HG03045 (cell line): ENCODE measurements around the gene HRH3.

ENCODE experiments used
- ATAC-seq: cut with Tn5 transposase; IDR thresholded peaks from one replicate; pipeline ENCODE4 v1.9.1; 2021; ENCODE audit warnings: mild to moderate bottlenecking, moderate library complexity; ENCODE audit not compliant: unreplicated experiment

HRH3 gene

DNA sequence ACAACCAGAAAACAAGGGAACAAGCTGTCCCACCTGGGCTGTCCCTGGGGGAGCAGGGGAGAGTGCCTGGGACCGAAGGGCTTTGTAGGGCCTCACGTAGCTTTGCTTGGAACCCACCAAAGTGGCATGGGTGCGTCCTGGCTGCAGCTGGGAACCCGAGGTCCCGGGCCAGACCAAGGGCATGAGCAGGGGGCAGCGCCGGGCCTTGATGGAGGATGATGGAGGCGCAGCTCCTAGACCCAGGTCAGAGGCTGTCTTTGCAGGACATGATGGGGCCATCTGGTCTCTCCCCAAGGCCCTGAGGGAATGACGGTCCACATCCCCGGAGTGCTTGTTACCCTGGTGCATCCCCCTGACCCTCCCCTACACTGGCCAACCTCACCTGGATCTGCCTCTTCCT, 10.6 kb upstream of the HRH3 start:
- ATAC-seq: no peak

DNA sequence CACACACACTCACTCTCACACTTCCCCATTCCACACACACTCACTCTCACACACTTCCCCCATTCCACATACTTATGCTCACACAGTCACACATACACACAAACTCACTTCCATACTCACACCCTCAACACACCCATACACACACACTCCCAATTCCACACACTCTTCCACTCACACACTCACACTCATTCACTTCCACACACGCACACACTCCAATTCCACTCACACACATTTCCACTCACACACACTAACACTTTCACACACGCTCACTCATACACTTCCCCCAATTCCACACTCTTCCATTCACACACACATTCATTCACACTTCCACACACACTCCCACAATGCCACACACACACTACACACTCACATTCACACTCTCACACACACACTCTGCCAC, 10.2 kb upstream of the HRH3 start:
- ATAC-seq: no peak

DNA sequence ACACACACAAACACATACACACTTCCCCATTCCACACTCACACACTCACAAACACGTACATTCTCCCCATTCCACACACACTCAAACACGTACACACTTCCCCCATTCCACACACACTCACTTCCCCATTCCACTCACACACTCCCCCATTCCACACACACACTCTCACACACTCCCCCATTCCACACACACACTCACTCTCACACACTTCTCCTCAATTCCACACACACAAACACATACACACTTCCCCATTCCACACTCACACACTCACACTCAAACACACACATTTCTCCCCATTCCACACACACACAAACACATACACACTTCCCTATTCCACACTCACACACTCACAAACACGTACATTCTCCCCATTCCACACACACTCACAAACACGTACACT, 9.6 kb upstream of the HRH3 start:
- ATAC-seq: no peak

DNA sequence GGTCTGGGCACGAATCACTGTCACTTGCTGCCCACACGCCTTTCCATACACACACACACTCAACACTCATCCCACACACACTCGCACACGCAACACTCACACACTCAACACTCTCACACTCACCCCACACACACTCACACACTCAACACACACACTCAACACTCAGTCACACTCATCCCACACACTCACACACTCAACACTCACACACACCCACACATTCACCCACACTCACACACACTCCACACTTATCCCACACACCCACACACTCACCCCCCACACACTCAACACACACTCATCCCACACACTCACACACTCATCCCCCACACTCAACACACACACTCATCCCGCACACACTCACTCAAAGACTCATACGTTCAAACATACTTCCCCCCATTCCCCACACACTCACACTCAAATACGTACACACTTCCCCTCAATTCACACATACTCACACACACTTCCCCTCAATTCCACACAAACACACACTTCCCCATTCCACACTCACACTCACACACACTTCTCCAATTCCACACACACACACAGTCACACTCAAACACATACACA, 9.0 kb upstream of the HRH3 start:
- no peak for ATAC-seq

DNA sequence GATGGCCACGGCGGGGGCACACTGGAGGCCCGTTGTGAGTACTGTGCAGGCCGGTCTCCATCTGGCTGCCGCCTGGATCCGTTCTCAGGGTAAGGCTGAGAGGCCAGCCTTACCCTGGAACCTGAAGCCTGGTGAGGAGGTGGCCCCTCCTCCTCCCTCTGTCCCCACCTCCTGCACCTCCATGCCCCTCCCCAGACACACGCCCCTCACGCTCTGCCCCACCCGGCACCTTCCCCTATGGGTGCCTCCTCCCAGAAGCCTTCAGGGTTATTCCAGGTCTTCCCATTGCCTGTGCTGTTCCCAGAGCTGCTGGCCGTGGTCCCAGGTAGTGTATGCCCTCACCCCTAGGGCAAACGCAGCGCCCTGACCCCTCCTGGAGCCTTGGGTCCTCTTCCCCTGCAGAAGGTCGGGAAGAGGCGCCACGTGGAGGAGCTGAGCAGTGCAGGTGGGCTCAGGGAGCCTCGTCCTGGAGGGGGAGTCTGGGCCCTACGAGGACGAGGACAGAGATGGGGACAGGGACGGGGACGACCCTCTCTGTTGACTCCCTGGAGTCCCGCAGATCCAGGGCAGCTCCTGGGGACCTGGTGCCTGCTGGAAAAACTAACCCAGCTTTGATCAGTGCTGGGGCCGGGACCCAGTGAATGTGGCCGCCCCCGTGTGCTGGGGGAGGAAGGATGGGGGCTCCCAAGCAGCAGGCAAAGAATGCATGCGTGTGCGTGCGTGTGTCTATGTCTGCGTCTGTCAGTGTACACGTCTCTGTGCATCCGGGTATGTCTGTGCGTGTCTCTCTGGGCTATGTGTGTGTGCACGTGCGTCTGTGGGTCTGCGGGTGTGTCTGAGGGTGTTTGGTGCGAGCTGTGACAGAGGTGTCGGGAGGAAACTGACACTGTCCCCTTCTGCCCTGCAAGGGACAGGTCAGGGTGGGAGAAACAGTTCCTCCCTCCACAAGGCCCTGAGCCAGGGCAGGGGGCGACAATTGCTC, 8.2 kb upstream of the HRH3 start:
- no peak for ATAC-seq

DNA sequence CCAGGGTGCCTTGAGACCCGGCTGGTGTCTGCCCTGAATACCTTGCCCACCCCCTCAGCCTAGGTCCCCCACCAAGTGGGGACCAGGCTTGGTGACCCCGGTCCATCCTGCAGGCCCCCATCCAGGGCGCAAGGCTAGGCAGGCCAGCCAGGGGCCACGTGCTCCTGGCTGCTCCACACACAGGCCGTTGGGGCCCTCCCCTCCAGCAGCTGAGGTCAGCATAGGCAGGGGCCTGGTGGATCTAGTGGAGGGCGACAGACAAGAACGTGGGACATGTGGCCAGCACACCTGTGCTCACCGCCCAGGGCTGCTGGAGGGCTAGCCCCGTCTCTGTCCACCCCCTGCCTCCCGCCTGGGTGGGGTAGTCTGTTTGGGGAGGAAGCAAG, 7.5 kb upstream of the HRH3 start:
- ATAC-seq: no peak

DNA sequence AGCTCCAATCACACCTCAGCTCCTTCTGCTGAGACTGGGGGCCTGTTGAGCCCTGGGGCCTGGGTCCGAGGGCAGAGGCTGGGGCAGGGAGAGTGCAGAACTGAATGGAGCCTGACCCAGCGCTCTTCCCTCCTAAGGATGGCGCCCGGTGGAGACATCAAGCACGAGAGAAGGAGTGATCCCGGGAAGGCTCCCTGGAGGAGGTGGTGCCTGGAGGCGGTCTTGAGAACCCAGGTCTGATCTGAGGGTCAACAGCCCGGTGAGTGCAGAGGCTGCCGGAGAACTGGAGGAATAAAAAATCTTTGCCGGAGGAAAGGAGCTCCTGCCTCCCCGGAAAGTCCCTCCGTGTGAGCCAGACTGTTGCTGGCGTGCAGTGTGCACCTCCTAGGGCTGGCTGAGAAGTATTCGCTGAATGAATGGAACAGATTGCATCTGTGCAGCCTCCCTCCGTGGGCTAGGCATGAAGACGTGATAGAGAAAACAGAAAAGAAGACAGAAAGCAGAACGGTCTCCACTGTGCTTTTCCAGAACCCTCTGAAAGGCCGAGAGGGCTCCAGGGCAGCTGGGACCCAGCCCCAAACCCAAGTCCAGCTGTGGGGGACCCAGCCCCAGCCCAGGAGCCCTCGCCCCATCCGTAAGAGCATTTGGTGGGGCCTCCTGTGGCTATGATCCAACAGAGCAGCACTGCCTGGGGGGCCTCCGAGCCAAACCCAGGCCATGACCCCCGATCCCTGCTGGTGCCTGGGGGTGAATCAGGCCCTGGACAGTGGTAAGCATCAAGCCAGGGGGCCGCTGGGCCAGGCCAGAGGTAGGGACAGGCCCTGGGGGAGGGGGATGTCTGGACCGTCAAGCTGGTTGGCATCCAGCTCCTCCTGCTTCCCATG, 6.9 kb upstream of the HRH3 start:
- no peak for ATAC-seq

DNA sequence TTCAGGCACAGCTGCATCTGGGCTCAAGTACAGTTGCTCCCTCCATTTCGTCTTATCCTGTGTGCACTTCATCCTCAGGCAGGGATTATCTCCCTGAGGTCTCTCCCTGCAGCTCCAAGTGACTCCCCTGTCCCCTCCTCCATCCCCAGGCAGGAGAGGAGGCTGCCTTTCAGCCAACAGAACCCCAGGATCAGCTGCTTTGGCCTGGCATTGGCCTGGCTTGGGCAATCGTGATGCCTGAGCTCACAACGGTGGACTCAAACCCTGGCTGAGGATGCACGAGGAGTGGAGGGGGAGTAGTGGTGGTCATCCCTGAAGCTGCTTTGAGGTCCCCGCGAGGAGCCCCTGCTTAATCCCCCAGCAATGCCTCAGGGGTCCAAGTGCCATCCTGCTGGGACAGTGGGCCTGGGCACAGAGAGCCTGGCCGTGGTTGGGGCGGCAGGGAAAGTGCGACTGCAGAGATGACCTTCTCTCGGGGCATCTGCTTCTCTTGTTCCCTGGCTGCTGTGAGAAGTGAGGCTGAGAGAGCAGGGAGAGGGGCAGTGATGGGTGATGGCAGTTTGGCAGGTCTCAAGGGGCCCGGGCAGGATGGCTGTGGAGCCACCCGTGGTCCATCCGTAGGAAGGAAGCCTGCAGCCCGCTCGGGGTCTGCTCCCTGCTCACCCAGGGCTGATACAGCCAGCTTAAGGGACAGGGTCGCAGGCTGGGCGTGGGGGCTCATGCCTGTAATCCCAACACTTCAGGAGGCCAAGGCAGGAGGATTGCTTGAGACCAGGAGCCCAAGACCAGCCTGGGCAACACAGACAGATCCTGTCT, 6.0 kb upstream of the HRH3 start:
- ATAC-seq: no peak

DNA sequence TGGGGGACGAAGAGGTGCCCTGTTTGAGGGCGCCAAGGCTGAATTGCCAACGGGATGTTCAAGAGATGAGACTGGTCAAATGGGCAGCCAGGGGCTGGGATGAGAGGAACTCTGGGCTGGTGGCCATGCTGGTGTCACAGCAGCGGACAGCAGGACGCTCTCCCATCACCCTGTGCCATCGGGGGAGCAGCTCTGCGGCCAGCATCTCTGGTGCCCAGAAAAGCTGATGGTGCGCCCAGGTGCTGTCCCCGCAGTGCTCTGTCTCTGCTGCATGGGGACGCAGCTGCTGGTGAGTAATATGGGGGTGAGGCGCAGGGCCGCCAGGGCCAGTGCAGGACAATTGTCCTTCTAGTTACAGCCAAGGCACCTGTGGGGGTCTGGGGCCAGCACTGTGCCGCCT, 4.9 kb upstream of the HRH3 start:
- ATAC-seq: no peak

DNA sequence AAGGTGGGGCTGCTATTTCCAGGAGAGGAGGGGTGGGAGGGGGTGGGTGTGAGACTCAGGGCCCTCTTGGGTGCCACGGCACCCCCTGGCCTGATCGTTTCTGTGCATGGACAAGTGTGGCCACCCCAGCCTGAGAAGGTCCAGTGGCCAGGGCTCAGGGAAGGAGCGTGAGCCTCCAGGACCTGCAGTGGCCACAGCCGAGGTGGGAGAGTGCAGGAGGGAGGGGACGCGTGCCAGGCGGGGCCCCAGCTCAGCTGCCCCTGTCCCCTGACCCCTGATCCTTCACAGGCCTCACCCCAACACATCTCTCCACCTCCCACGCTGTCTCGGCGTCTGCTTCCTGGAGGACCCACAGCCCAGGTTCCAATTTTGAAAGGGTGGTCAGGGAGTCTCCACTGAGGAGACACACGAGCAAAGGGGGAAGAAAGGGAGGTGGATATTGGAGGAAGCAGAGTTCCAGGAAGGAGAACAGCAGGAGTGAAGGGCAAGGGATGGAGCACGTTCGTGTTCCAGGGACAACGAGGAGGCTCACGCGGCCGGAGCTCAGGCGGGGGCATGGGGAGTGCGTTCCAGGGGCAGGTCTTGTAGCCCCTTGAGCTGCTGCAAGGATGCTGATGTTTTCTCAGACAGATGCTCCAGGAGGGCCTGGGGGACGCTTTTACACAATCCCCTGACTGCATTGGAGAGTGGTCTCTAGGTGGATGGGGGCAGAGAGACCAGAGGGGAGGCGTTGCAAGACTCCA, 4.2 kb upstream of the HRH3 start:
- ATAC-seq: no peak

DNA sequence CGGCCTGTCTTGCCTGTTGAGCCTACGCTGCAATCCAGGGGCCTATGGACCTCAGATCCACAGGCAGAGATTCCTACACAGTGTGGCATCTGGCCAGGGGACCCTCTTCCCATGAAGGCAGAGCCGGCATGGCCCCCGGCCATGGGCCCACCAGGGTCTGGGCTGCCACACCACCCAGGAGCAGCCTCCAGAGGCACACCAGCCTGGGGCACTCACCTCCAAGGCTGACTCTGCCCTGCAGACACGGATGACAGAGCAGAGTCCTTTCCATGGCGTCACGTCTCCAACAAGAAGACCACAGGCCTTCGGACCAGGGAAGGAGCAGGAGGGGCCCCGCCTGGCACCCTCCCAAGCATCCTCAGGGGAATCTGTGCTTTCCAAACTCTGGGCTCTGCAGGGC, 3.5 kb upstream of the HRH3 start:
- ATAC-seq: no peak

DNA sequence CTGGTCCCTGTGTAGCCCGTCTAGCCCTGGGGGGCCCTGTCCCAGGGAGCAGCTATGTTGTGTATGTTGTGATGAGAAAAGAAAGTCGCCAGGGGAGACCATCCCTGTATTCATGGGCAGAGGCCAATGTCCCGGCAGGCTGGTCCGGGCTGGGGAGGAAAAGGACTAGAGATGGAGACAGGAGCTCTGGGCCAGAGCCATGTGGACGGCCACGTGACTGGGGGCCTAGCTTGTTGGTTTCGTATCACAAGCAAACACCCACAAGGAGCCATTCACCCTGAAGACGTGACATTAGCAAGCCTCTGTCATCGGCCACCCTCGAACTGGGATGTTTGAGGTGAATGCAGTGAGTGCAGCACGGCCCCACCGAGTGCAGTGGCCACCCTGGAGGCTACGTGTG, 2.9 kb upstream of the HRH3 start:
- no peak for ATAC-seq

DNA sequence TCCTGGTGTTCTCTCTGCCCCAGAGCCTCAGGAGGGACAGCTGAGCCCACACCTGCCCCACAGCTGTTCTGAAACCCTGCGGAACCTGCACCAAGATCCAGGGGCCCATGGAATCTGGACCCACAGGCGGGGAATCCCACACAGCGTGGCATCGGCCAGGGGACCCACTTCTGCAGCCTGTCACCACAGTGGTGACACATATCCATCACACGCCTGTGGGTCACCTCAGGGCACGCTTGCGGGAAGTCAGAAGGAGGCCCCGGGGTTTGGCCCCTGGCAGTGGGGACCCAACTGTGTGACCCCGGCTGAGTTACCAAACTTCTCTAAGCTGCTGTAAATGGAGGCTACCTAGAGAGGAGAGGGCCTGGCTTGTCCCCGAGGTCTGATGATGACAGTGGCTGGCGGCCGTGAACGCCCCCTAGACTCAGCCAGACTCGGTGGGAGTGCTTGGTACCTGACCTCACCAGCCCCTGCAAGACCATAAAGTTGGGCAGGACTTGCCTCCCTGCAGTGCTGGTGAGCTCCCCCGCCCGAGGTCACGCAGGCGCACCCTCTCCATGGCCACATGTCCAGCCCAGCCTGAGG, 2.3 kb upstream of the HRH3 start:
- no peak for ATAC-seq

DNA sequence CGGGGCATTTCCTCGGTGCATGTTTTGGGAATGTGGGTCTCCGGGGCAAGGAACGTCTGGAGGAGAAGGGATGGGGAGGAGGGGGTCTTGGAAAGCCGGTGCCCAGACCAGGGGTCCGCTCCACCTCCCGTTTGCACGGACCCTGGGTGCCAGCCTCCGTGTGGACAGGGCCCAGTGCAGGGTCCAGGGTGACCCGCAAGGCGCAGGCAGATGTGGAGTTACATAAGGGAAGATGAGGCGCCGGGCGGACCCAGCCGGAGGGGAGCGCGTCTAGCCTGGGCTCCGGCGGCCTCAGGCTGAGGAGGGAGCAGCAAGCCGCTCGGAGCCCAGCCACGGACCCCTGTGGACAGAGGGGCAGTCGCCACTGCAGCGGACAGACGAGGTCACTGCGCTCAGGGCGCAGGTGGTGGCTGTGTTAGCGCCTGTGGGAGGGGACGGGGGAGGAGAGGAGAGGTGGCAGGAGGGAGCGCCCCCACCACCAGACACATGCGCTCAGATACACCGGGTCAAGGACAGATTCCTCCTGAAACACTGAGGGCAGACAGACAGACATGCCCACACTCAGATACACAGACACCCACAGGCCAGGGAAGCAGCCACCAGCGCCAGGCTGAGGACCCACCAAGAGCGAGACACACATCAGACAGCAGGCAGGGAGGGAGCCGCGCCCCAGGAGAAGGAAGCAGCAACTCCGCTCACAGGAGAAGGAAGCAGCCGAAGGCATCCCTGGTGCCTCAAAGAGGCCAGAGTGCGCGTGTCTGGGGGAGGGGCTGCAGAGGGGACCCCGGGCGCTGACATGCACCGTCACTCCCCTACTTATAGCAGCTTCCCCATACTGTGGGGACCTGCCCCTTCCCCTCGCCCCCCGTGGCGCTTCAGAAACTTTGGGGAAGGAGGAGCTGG, 839 bp upstream of the HRH3 start:
- ATAC-seq: no peak

DNA sequence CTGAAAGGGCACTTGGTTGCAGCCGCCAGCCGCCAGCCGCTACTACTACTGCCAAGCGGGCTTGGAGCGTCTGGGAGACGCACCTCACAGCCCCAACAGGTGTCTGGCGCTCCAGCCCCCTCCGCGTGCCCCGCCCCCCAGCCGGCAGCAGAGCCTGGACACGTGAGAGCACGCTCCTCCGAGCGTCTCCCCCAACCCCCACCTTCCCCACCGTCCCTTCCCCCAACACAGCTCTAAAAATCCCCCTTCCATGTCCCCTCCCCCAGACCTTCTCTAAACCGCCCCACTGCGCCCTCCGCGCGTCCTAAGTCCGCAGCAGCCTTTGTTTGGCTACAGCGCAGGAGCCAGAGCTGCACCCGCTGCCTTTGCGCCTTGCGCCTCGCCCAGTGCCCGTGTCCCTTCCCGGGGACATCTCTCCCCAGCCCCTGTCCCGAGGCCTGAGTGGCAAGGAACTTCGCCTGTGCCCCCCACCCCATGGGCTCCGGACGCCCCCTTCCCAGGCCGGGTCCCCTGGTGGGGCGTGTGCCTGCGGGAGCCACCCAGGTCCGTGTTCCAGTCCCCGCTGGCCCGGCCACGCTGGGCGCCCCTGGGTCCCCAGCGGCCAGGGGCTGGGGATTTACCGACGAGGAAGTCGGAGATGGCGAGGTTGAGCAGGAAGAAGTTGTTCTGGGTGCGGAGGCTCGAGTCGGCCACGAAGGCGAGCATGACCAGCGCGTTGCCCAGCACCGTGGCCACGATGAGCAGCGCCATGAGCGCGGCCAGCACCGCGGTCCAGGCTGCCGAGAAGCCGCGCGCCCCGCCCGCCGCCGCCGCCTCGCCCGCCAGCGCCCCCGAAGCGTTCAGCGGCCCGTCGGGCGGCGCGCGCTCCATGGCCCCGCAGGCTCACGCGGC, 732 bp downstream of the HRH3 start:
- ATAC-seq: no peak

DNA sequence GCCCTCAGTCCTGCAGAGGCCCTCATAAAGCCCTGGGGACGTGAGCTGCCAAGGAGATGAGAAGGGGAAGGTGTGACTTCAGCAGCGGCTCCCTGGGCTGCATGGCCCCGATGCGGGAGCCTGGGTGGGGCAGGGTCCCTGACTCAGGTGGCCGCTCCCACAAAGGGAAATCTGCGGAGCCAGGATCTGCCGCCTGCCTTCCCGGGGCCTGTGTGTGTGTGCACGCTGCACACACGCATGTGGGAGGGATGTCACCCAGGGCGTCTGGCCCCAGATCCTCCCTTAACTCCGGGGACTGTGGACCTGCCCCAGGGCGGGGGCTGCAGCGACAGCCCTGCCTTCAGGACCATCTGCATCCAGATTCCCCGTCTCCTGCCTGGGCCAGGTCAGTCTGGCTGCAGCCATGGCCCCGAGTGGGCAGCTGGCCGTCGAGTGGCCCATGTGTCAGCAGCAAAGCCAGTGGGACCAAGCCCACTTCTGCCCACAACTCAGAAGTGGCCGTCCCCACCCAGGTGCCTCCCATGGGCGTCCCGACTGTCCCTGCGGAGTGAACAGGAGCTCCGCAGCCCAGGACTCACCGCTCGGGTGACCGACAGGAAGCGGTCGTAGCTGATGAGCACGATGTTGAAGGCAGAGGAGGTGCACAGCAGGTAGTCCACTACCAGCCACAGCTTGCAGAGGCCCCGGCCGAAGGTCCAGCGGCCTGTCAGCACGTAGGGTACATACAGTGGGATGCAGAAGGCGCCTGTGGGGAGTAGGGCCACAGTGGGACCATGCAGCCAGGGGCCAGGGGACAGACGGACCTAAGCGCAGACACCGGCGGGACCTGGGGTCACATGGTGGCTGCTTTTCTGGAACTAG, 1.9 kb downstream of the HRH3 start:
- no peak for ATAC-seq
